Neural progenitor cell (in vitro differentiated cells): ENCODE measurements around the gene RREB1. TPM values are rescaled to one million over a fixed set of nuclear protein-coding genes. Genes with fewer than 3 reads are reported as not detected.

ENCODE experiments used
- DNase-seq: peaks from one replicate; pipeline ENCODE4 v3.0.0-alpha.2; 2016; ENCODE audit warnings: low spot score
- H2AFZ ChIP-seq: fragments of 200-600 bp; sonication (generic); replicated peaks from 2 replicates; pipeline ENCODE4 v1.6.1; 2016; ENCODE audit warnings: antibody characterized with exemption
- H3F3A ChIP-seq: fragments of 200-600 bp; sonication (generic); 2 replicates; pipeline ENCODE4 v1.6.1; 2016; ENCODE audit warnings: antibody characterized with exemption, low read depth
- H3K27ac ChIP-seq: fragments of 200-600 bp; sonication (generic); 2 replicates; pipeline ENCODE4 v1.5.1; 2016; ENCODE audit warnings: mild to moderate bottlenecking
- H3K27me3 ChIP-seq: fragments of 200-600 bp; sonication (generic); 2 replicates; pipeline ENCODE4 v1.6.1; 2016; ENCODE audit warnings: mild to moderate bottlenecking, moderate library complexity
- H3K36me3 ChIP-seq: fragments of 200-600 bp; sonication (generic); 2 replicates; pipeline ENCODE4 v1.5.1; 2016
- H3K4me1 ChIP-seq: fragments of 200-600 bp; sonication (generic); 2 replicates; pipeline ENCODE4 v1.6.1; 2016; ENCODE audit warnings: mixed run types
- H3K4me2 ChIP-seq: fragments of 200-600 bp; sonication (generic); 2 replicates; pipeline ENCODE4 v1.6.1; 2016
- H3K4me3 ChIP-seq: fragments of 200-600 bp; sonication (generic); 2 replicates; pipeline ENCODE4 v1.5.1; 2016
- H3K79me2 ChIP-seq: fragments of 200-600 bp; sonication (generic); 2 replicates; pipeline ENCODE4 v1.6.1; 2016; ENCODE audit warnings: low read depth
- H3K9ac ChIP-seq: fragments of 200-600 bp; sonication (generic); 2 replicates; pipeline ENCODE4 v1.6.1; 2016
- H3K9me3 ChIP-seq: fragments of 200-600 bp; sonication (generic); 2 replicates; pipeline ENCODE4 v1.5.1; 2016; ENCODE audit warnings: low read depth
- H4K20me1 ChIP-seq: fragments of 200-600 bp; sonication (generic); 2 replicates; pipeline ENCODE4 v1.6.1; 2016; ENCODE audit warnings: low read depth
- H3K27ac Mint-ChIP-seq: 3 replicates; pipeline ENCODE4 v1.8.0; 2021; ENCODE audit warnings: mixed read lengths
- H3K27me3 Mint-ChIP-seq: 2 replicates; pipeline ENCODE4 v1.8.0; 2022; ENCODE audit warnings: low read depth, mild to moderate bottlenecking, inconsistent platforms, moderate library complexity, mixed read lengths; ENCODE audit not compliant: insufficient read depth
- H3K36me3 Mint-ChIP-seq: 3 replicates; pipeline ENCODE4 v1.8.0; 2021; ENCODE audit warnings: mixed read lengths
- H3K4me1 Mint-ChIP-seq: 3 replicates; pipeline ENCODE4 v1.8.0; 2021; ENCODE audit warnings: mixed read lengths
- H3K4me3 Mint-ChIP-seq: 3 replicates; pipeline ENCODE4 v1.8.0; 2021; ENCODE audit warnings: mild to moderate bottlenecking, moderate library complexity, mixed read lengths
- H3K9me3 Mint-ChIP-seq: 3 replicates; pipeline ENCODE4 v1.8.0; 2020; ENCODE audit warnings: mixed read lengths
- EZH2 ChIP-seq: fragments of 200-600 bp; sonication (generic); IDR thresholded peaks from 2 replicates; pipeline ENCODE4 v1.6.1; 2017; ENCODE audit warnings: antibody characterized with exemption, mild to moderate bottlenecking, moderate library complexity
- EZH2phosphoT487 ChIP-seq: fragments of 200-600 bp; sonication (generic); IDR thresholded peaks from 2 replicates; pipeline ENCODE4 v1.6.1; 2017; ENCODE audit warnings: antibody characterized with exemption
- total RNA-seq: library from RNA; depleted of rRNA; stranded (reverse); fragments of >200 nt; gene quantifications from 2 replicates; pipeline ENCODE4 v1.2.3, GENCODE V29; 2015; ENCODE audit warnings: low replicate concordance
- TF ChIP-seq, protein P1 (sequence below): fragments of 200-600 bp; sonication (generic); IDR thresholded peaks from 2 replicates; pipeline ENCODE4 v1.5.1; 2017; ENCODE audit warnings: antibody characterized with exemption, mild to moderate bottlenecking

RREB1 gene
- total RNA-seq, 1 donor from 2014 or later, result 12.1 TPM

GRCh38 chr6:7071405-7071804 is 36.4 kb upstream of the RREB1 start:
- DNase-seq, result no peak
- no peaks in the 10 kb centered on the region for H3K27me3 ChIP-seq
- H3K4me1 Mint-ChIP-seq, result no peaks in the 10 kb centered on the region
- H4K20me1 ChIP-seq, result no peaks in the 10 kb centered on the region
- H3F3A ChIP-seq, result no peaks in the 10 kb centered on the region
- no peaks in the 10 kb centered on the region for H3K9me3 Mint-ChIP-seq
- H3K79me2 ChIP-seq, result no peaks in the 10 kb centered on the region
- no peaks in the 10 kb centered on the region for H3K36me3 ChIP-seq
- H3K4me1 ChIP-seq, result no peaks in the 10 kb centered on the region
- H2AFZ ChIP-seq, result no peak overlapping the region
- no peak overlapping the region for H3K27ac Mint-ChIP-seq
- no peaks in the 10 kb centered on the region for H3K36me3 Mint-ChIP-seq
- TF ChIP-seq, protein P1, sequence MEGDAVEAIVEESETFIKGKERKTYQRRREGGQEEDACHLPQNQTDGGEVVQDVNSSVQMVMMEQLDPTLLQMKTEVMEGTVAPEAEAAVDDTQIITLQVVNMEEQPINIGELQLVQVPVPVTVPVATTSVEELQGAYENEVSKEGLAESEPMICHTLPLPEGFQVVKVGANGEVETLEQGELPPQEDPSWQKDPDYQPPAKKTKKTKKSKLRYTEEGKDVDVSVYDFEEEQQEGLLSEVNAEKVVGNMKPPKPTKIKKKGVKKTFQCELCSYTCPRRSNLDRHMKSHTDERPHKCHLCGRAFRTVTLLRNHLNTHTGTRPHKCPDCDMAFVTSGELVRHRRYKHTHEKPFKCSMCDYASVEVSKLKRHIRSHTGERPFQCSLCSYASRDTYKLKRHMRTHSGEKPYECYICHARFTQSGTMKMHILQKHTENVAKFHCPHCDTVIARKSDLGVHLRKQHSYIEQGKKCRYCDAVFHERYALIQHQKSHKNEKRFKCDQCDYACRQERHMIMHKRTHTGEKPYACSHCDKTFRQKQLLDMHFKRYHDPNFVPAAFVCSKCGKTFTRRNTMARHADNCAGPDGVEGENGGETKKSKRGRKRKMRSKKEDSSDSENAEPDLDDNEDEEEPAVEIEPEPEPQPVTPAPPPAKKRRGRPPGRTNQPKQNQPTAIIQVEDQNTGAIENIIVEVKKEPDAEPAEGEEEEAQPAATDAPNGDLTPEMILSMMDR, result no peak
- TF ChIP-seq EZH2 (no peak), EZH2phosphoT487 (no peak)
- no peak overlapping the region for H3K9ac ChIP-seq
- no peak overlapping the region for H3K4me3 Mint-ChIP-seq
- H3K4me2 ChIP-seq, result no peak overlapping the region
- H3K27me3 Mint-ChIP-seq, result no peaks in the 10 kb centered on the region
- H3K9me3 ChIP-seq, result no peaks in the 10 kb centered on the region
- no peak overlapping the region for H3K4me3 ChIP-seq
- H3K27ac ChIP-seq, result no peak overlapping the region

DNA sequence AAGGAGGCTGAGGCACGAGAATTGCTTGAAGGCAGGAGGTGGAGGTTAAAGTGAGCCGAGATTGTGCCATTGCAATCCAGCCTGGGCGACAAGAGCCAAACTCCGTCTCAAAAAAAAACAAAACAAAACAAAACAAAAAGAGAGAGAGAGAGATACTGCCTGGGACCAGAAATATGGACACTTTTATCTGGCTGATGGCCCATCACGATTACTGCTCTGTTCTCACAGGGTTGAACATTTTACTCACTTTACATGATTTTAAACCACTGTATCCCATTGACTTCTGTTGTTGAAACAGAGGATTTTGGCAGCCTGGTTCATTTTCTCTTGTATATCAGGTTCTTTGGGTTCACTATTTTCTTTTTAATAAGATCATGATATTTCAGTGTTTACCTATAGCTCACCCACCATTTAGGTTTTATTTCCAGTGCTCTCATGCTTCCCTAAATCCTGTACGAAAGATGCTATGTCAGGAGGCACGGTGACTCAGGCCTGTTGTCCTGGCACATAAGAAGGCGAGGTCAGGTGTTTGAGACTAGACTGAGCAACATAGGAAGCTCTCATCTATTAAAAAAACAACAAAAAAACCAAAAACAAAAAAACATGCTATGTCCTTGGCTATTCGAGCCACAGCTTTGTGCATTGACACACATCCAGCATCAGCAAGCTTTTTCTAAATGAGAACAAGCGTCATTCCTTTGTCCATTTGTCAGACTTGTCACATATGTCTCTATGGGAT is 34.5 kb upstream of the RREB1 start:
- Mint-ChIP-seq H3K27ac (no peak overlapping the region), H3K9me3 (no peaks in the 10 kb centered on the region), H3K36me3 (no peaks in the 10 kb centered on the region), H3K4me1 (no peaks in the 10 kb centered on the region), H3K4me3 (no peak overlapping the region), H3K27me3 (peaks cover 2% of the 10 kb centered on the region)
- no peak for DNase-seq
- Histone ChIP-seq H2AFZ (no peak overlapping the region), H3K27me3 (no peaks in the 10 kb centered on the region), H3K36me3 (no peaks in the 10 kb centered on the region), H3K9ac (no peak overlapping the region), H3K4me3 (no peak overlapping the region), H3F3A (no peaks in the 10 kb centered on the region), H3K9me3 (no peaks in the 10 kb centered on the region), H3K4me1 (no peaks in the 10 kb centered on the region), H3K4me2 (no peak overlapping the region), H4K20me1 (no peaks in the 10 kb centered on the region), H3K79me2 (no peaks in the 10 kb centered on the region), H3K27ac (no peak overlapping the region)
- TF ChIP-seq EZH2phosphoT487, result no peak
- TF ChIP-seq, protein P1, result no peak
- no peak for TF ChIP-seq EZH2

- TF ChIP-seq EZH2, result no peak
- TF ChIP-seq EZH2phosphoT487, result no peak
- TF ChIP-seq, protein P1, result no peak
- Histone ChIP-seq H3K4me3 (no peak overlapping the region), H4K20me1 (no peaks in the 10 kb centered on the region), H3K36me3 (no peaks in the 10 kb centered on the region), H3K79me2 (no peaks in the 10 kb centered on the region), H3K27ac (no peak overlapping the region), H3K4me2 (no peak overlapping the region), H3K9ac (no peak overlapping the region), H3K27me3 (no peaks in the 10 kb centered on the region), H3F3A (no peaks in the 10 kb centered on the region), H3K4me1 (no peaks in the 10 kb centered on the region), H3K9me3 (no peaks in the 10 kb centered on the region), H2AFZ (no peak overlapping the region)
- no peak for DNase-seq
- Mint-ChIP-seq H3K27me3 (peaks cover 2% of the 10 kb centered on the region), H3K4me3 (no peak overlapping the region), H3K36me3 (no peaks in the 10 kb centered on the region), H3K27ac (no peak overlapping the region), H3K4me1 (no peaks in the 10 kb centered on the region), H3K9me3 (no peaks in the 10 kb centered on the region)
These were observed 33.8 kb upstream of the RREB1 start for GRCh38 chr6:7073821-7074525.
